ENCODE results near the gene TBK1. TPM values are rescaled to one million over a fixed set of nuclear protein-coding genes. Genes with fewer than 3 reads are reported as not detected.

The TBK1 gene
- total RNA-seq, 1 experiment from 2014 or later: 15.9 TPM

- TF ChIP-seq ARID4B (CRISPR knock-in tag; IDR thresholded peaks at IDR 0.05; ENCODE audit: borderline replicate concordance): no peak
- TF ChIP-seq ATF2 (CRISPR knock-in tag; IDR thresholded peaks at IDR 0.05; ENCODE audit: borderline replicate concordance, low read depth): no peak
- TF ChIP-seq USF1 (CRISPR knock-in tag; IDR thresholded peaks at IDR 0.05): no peak
- TF ChIP-seq ZNF232 (CRISPR knock-in tag; IDR thresholded peaks at IDR 0.05): no peak
- no peak for TF ChIP-seq PRDM15 (CRISPR knock-in tag; IDR thresholded peaks at IDR 0.05)
- TF ChIP-seq SMAD3 (CRISPR knock-in tag; IDR thresholded peaks at IDR 0.05; ENCODE audit: borderline replicate concordance): no peak
- TF ChIP-seq ZBTB43 (CRISPR knock-in tag; IDR thresholded peaks at IDR 0.05): no peak
- TF ChIP-seq USF2 (CRISPR knock-in tag; IDR thresholded peaks at IDR 0.05): no peak
- TF ChIP-seq ZNF512 (CRISPR knock-in tag; IDR thresholded peaks at IDR 0.05; ENCODE audit: borderline replicate concordance): no peak
Observed at GRCh38 chr12:64521833-64522232, 69.9 kb downstream of the TBK1 start (continued).

- H3K9me3 Mint-ChIP-seq: no peaks in the 10 kb centered on the region
- peak overlapping the region; percentile 43; the same call in 1 of the 2 replicates for H3K27ac Mint-ChIP-seq
- CTCF ChIA-PET: interaction anchor here (2.0 kb wide), 1 partner anchor 26 kb away, joined by 8 read pairs; no protein-coding TSS in a partner anchor
- TF ChIP-seq TP53 (CRISPR knock-in tag; IDR thresholded peaks at IDR 0.05) (peak; percentile 36; the same call in 1 of the 2 replicates), IRF1 (CRISPR knock-in tag; IDR thresholded peaks at IDR 0.05) (no peak)
- H3K36me3 Mint-ChIP-seq: no peaks in the 10 kb centered on the region
- no peak; the same call in 1 of the 2 replicates for ATAC-seq
- no peak overlapping the region for H3K4me3 Mint-ChIP-seq
- DNase-seq (ENCODE audit: low spot score): no peak
- POLR2A ChIA-PET: no interaction called here
- no peaks in the 10 kb centered on the region; the same call in 1 of the 2 replicates for H3K27me3 Mint-ChIP-seq (ENCODE audit: low read depth)
- H3K4me1 Mint-ChIP-seq: peaks cover 24% of the 10 kb centered on the region
Observed at GRCh38 chr12:64522316-64522715, 70.4 kb downstream of the TBK1 start.
